Measurements from ENCODE around the gene LENG1.

GRCh38 chr19:54197121-54197520 is 37.6 kb upstream of the LENG1 start:
- TF ChIP-seq CTCF (IDR thresholded peaks at IDR 0.05 in 8 of 11, conservative IDR thresholded peaks at IDR 0.05 in 3 of 11) (no peak), POLR2A (IDR thresholded peaks at IDR 0.05) (no peak)

Data from spleen (tissue), 7 donors.